Mesenchymal stem cell (in vitro differentiated cells and primary cell): ENCODE data around the gene DUS4L.
"Not testable (repeated sequence)": the region's sequence is repeated elsewhere in the genome, so short reads cannot be mapped to it uniquely, and the experiment has no call there.

Experiments used
- DNase-seq: peaks from one replicate; pipeline ENCODE4 v3.0.0-alpha.2; 2013
- H2AFZ ChIP-seq: one replicate; pipeline ENCODE4 v1.6.1; 2013; ENCODE audit warnings: low read depth, mild to moderate bottlenecking, control low read depth, inconsistent platforms, low read length, moderate library complexity
- H2AK5ac ChIP-seq: 2 replicates; pipeline ENCODE4 v1.6.1; 2013; ENCODE audit warnings: low read length, moderate library complexity, mild to moderate bottlenecking, inconsistent platforms; ENCODE audit not compliant: severe bottlenecking
- H2BK120ac ChIP-seq: one replicate; pipeline ENCODE4 v1.6.1; 2013; ENCODE audit warnings: low read depth, mild to moderate bottlenecking, inconsistent platforms, low read length, moderate library complexity
- H2BK12ac ChIP-seq, 2 experiments: one replicate each; pipeline ENCODE4 v1.6.1; 2013; ENCODE audit warnings: inconsistent platforms in 2 of 2, low read length in 2 of 2, mild to moderate bottlenecking in 2 of 2, moderate library complexity in 2 of 2, control low read depth in 1 of 2
- H2BK15ac ChIP-seq: one replicate; pipeline ENCODE4 v1.6.1; 2013; ENCODE audit warnings: mild to moderate bottlenecking, low read depth, inconsistent platforms; ENCODE audit not compliant: poor library complexity, severe bottlenecking
- H2BK5ac ChIP-seq: 2 replicates; pipeline ENCODE4 v1.6.1; 2013; ENCODE audit warnings: low read depth, mild to moderate bottlenecking, low read length, control low read depth, inconsistent platforms; ENCODE audit not compliant: poor library complexity, severe bottlenecking
- H3K14ac ChIP-seq, 2 experiments: one replicate each; pipeline ENCODE4 v1.6.1; 2013; ENCODE audit warnings: inconsistent platforms in 2 of 2, low read length in 2 of 2, control low read depth in 1 of 2, mild to moderate bottlenecking in 1 of 2, moderate library complexity in 1 of 2
- H3K18ac ChIP-seq, 2 experiments: one replicate each; pipeline ENCODE4 v1.6.1; 2013; ENCODE audit warnings: inconsistent platforms in 2 of 2, low read length in 2 of 2, control low read depth in 1 of 2, low read depth in 1 of 2, mild to moderate bottlenecking in 1 of 2
- H3K23ac ChIP-seq, 2 experiments: one replicate each; pipeline ENCODE4 v1.6.1; 2013; ENCODE audit warnings: inconsistent platforms in 2 of 2, low read length in 2 of 2, mild to moderate bottlenecking in 2 of 2, moderate library complexity in 2 of 2, control low read depth in 1 of 2
- H3K27ac ChIP-seq: 2 replicates; pipeline ENCODE4 v1.5.1; 2013; ENCODE audit warnings: mild to moderate bottlenecking, moderate library complexity, low read length, control low read depth, inconsistent platforms; ENCODE audit not compliant: poor library complexity, severe bottlenecking
- H3K27me3 ChIP-seq, 2 experiments: 2 replicates each; pipeline versions ENCODE4 v1.6.1 to v1.7.0; 2013; ENCODE audit warnings: low read length in 2 of 2, mild to moderate bottlenecking in 2 of 2, moderate library complexity in 2 of 2, control low read depth in 1 of 2, inconsistent platforms in 1 of 2; ENCODE audit not compliant: control insufficient read depth in 1 of 2, insufficient read depth in 1 of 2
- H3K36me3 ChIP-seq, 2 experiments: 2 replicates each; pipeline versions ENCODE4 v1.6.1 to v1.7.0; 2013; ENCODE audit warnings: low read length in 2 of 2, control low read depth in 1 of 2, inconsistent platforms in 1 of 2, low read depth in 1 of 2, mild to moderate bottlenecking in 1 of 2; ENCODE audit not compliant: insufficient read depth in 2 of 2, control insufficient read depth in 1 of 2
- H3K4ac ChIP-seq, 2 experiments: one replicate each; pipeline ENCODE4 v1.6.1; 2013; ENCODE audit warnings: inconsistent platforms in 2 of 2, low read length in 2 of 2, mild to moderate bottlenecking in 2 of 2, moderate library complexity in 2 of 2, control low read depth in 1 of 2, low read depth in 1 of 2
- H3K4me1 ChIP-seq: 2 replicates; pipeline ENCODE4 v1.6.1; 2013; ENCODE audit warnings: low read depth, low read length, control low read depth; ENCODE audit not compliant: control insufficient read depth, insufficient read depth
- H3K4me2 ChIP-seq: 2 replicates; pipeline ENCODE4 v1.6.1; 2013; ENCODE audit warnings: low read length, mild to moderate bottlenecking, inconsistent platforms; ENCODE audit not compliant: poor library complexity, severe bottlenecking
- H3K4me3 ChIP-seq, 2 experiments: 2 replicates each; pipeline versions ENCODE4 v1.5.1 to v1.7.0; 2013; ENCODE audit warnings: low read length in 2 of 2, mild to moderate bottlenecking in 2 of 2, control low read depth in 1 of 2, low read depth in 1 of 2; ENCODE audit not compliant: insufficient read depth in 1 of 2
- H3K79me1 ChIP-seq: replicated peaks from 2 replicates; pipeline ENCODE4 v1.6.1; 2013; ENCODE audit warnings: mild to moderate bottlenecking, control low read depth, low read length, inconsistent platforms; ENCODE audit not compliant: poor library complexity, severe bottlenecking
- H3K9ac ChIP-seq: 2 replicates; pipeline ENCODE4 v1.7.0; 2013; ENCODE audit warnings: mild to moderate bottlenecking, low read length, moderate library complexity
- H3K9me3 ChIP-seq: 2 replicates; pipeline ENCODE4 v1.7.0; 2013; ENCODE audit warnings: mild to moderate bottlenecking, low read length; ENCODE audit not compliant: control insufficient read depth
- H4K8ac ChIP-seq: one replicate; pipeline ENCODE4 v1.6.1; 2013; ENCODE audit warnings: inconsistent platforms, mild to moderate bottlenecking, low read length, moderate library complexity
- H4K91ac ChIP-seq: one replicate; pipeline ENCODE4 v1.6.1; 2013; ENCODE audit warnings: mild to moderate bottlenecking, low read length, inconsistent platforms
- WGBS: methylation state at CpG from one replicate; pipeline ENCODE4 v1.1.7; 2013; ENCODE audit warnings: mixed read lengths; 5-methylcytosine and 5-hydroxymethylcytosine counted together

Gene DUS4L

GRCh38 chr7:107530751-107531150 lies 33.0 kb upstream of the DUS4L start:
- H3K4me2 ChIP-seq: no peak overlapping the region
- H3K4me3 ChIP-seq: no peak overlapping the region
- H2BK120ac ChIP-seq: no peak overlapping the region
- no peak overlapping the region for H4K8ac ChIP-seq
- no peak overlapping the region for H3K14ac ChIP-seq
- no peaks in the 10 kb centered on the region for H3K4me1 ChIP-seq
- H3K23ac ChIP-seq: no peak overlapping the region
- no peak overlapping the region for H2AFZ ChIP-seq
- H3K18ac ChIP-seq: no peak overlapping the region
- peaks cover 15% of the 10 kb centered on the region for H3K79me1 ChIP-seq
- no peak overlapping the region for H2BK5ac ChIP-seq
- H2BK15ac ChIP-seq: no peak overlapping the region
- H2BK12ac ChIP-seq: no peak overlapping the region
- no peak overlapping the region for H3K27ac ChIP-seq
- DNase-seq: no peak
- H3K27me3 ChIP-seq: no peaks in the 10 kb centered on the region
- no peak overlapping the region for H3K9ac ChIP-seq
- H2AK5ac ChIP-seq: no peak overlapping the region
- no peak overlapping the region for H4K91ac ChIP-seq
- H3K36me3 ChIP-seq: peaks cover 0 to 10% of the 10 kb centered on the region in 2 experiments
- H3K4ac ChIP-seq: no peak overlapping the region
- no peaks in the 10 kb centered on the region for H3K9me3 ChIP-seq

GRCh38 chr7:107534139-107534538 lies 29.6 kb upstream of the DUS4L start:
- Histone ChIP-seq H2BK15ac (no peak overlapping the region), H3K9me3 (peaks cover 5% of the 10 kb centered on the region), H3K27ac (no peak overlapping the region), H4K91ac (no peak overlapping the region), H2AFZ (no peak overlapping the region), H3K14ac (no peak overlapping the region), H3K79me1 (peaks cover 14% of the 10 kb centered on the region), H3K4ac (no peak overlapping the region), H3K23ac (no peak overlapping the region), H2BK12ac (no peak overlapping the region), H4K8ac (no peak overlapping the region), H3K4me1 (no peaks in the 10 kb centered on the region), H2BK5ac (no peak overlapping the region), H3K18ac (no peak overlapping the region), H2AK5ac (no peak overlapping the region), H2BK120ac (no peak overlapping the region), H3K36me3 (peaks cover 0 to 13% of the 10 kb centered on the region in 2 experiments), H3K27me3 (no peaks in the 10 kb centered on the region), H3K4me2 (no peak overlapping the region), H3K9ac (no peak overlapping the region), H3K4me3 (no peak overlapping the region)
- DNase-seq: no peak

GRCh38 chr7:107537228-107537627 lies 26.5 kb upstream of the DUS4L start:
- not testable (repeated sequence) for H3K4me1 ChIP-seq, H3K27ac ChIP-seq, H2BK120ac ChIP-seq, H3K4me2 ChIP-seq, H3K4ac ChIP-seq, H2AFZ ChIP-seq, H4K91ac ChIP-seq, H3K23ac ChIP-seq, H2BK12ac ChIP-seq, H2BK5ac ChIP-seq, H3K9me3 ChIP-seq, H3K9ac ChIP-seq, H3K27me3 ChIP-seq, H2AK5ac ChIP-seq, DNase-seq, H3K4me3 ChIP-seq, H4K8ac ChIP-seq, H2BK15ac ChIP-seq, H3K18ac ChIP-seq, H3K14ac ChIP-seq
- Histone ChIP-seq H3K36me3 (peaks cover 0 to 23% of the 10 kb centered on the region in 2 experiments), H3K79me1 (peaks cover 10% of the 10 kb centered on the region)
- WGBS: 95% methylated on average over 4 of the region's 4 CpGs

DNA sequence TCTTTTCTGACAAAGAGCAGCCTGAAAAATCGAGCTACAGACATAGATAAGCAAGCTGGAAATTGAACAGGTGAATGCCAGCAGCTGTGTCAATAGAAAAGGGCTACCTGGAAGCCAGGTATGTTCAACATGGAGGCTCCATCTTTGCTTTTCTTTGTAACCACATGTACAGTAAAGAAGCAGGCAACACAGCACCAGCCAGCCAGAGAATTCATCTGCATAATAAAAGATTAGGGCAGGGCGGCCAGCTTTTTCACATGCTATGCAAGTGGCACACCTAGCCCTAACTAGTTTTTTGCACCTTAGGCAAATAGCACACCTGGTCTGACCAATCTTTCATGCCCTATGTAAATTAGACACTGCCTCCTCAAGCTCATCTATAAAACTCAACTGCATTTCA lies 25.8 kb upstream of the DUS4L start:
- no peak overlapping the region for H3K9ac ChIP-seq
- no peaks in the 10 kb centered on the region for H3K27me3 ChIP-seq
- H3K4ac ChIP-seq: no peak overlapping the region
- H2BK12ac ChIP-seq: no peak overlapping the region
- H2BK120ac ChIP-seq: no peak overlapping the region
- no peak for DNase-seq
- no peak overlapping the region for H2BK15ac ChIP-seq
- no peak overlapping the region for H3K14ac ChIP-seq
- no peaks in the 10 kb centered on the region for H3K4me1 ChIP-seq
- H3K23ac ChIP-seq: no peak overlapping the region
- H4K8ac ChIP-seq: no peak overlapping the region
- H2AK5ac ChIP-seq: no peak overlapping the region
- peaks cover 8% of the 10 kb centered on the region for H3K79me1 ChIP-seq
- no peak overlapping the region for H2BK5ac ChIP-seq
- no peak overlapping the region for H4K91ac ChIP-seq
- H3K4me2 ChIP-seq: no peak overlapping the region
- 86% methylated on average over 2 of the region's 2 CpGs for WGBS
- H3K4me3 ChIP-seq: no peak overlapping the region
- H3K27ac ChIP-seq: no peak overlapping the region
- H3K9me3 ChIP-seq: peaks cover 5% of the 10 kb centered on the region
- H3K18ac ChIP-seq: no peak overlapping the region
- H2AFZ ChIP-seq: no peak overlapping the region
- peaks cover 0 to 23% of the 10 kb centered on the region in 2 experiments for H3K36me3 ChIP-seq
